ENCODE measurements around the gene ATP8A2. TPM values are rescaled to one million over a fixed set of nuclear protein-coding genes. Genes with fewer than 3 reads are reported as not detected.

Gene ATP8A2
- total RNA-seq, 4 donors from 2014 or later, result 0.29 to 0.65 (median 0.46) TPM

DNA sequence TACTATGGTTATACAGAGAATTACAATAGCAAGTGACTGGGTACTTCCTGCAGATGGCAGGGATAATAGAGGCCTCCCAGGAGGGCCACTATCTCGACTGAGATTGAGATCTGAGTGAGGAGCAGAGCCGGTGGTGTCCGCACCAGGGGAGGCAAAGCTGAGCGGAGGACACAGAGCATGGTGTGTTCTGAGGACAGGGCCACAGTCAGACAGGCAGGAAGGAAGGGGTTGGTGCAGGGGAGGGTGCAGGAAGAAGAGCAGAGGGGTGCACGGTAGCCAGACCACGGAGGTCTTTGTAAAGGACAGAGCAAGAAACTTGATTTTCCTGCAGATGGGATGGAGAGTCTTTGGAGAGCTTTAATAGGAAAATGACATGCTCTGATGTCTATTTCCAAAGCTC, 527.7 kb downstream of the ATP8A2 start:
- intact Hi-C loops (cut with DNase I), result no loop called here
- WGBS, result 82% methylated on average over 6 of the region's 6 CpGs
- TF ChIP-seq EP300 (IDR thresholded peaks at IDR 0.05) (no peak), POLR2A (IDR thresholded peaks at IDR 0.05; ENCODE audit: low read depth) (no peak), POLR2AphosphoS5 (IDR thresholded peaks at IDR 0.05) (no peak)
- TF ChIP-seq, protein P1, sequence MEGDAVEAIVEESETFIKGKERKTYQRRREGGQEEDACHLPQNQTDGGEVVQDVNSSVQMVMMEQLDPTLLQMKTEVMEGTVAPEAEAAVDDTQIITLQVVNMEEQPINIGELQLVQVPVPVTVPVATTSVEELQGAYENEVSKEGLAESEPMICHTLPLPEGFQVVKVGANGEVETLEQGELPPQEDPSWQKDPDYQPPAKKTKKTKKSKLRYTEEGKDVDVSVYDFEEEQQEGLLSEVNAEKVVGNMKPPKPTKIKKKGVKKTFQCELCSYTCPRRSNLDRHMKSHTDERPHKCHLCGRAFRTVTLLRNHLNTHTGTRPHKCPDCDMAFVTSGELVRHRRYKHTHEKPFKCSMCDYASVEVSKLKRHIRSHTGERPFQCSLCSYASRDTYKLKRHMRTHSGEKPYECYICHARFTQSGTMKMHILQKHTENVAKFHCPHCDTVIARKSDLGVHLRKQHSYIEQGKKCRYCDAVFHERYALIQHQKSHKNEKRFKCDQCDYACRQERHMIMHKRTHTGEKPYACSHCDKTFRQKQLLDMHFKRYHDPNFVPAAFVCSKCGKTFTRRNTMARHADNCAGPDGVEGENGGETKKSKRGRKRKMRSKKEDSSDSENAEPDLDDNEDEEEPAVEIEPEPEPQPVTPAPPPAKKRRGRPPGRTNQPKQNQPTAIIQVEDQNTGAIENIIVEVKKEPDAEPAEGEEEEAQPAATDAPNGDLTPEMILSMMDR (IDR thresholded peaks at IDR 0.05), result no peak

DNA sequence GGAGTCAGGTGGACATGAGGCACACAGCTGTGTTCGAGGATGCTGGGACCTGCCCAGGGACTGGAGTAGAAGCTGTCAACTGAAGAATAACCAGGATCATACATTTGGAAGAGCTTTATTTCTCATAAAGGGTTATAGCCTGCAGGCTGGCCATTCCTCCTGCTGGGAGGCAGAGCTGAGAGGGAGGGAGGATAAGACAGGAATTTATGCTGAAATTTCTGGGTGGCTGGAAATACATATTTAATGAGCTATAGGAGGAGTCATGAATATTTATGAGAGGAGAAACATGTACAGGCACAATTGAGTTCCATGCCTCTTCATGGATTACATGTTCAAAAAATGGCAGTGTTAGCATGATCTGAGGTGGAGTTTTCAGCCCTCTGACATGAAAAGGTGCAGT, 528.2 kb downstream of the ATP8A2 start:
- no peak for DNase-seq (ENCODE audit: extremely low spot score)
- intact Hi-C loops (cut with DNase I), result no loop called here
- TF ChIP-seq EP300 (IDR thresholded peaks at IDR 0.05) (no peak), POLR2A (IDR thresholded peaks at IDR 0.05; ENCODE audit: low read depth) (no peak), POLR2AphosphoS5 (IDR thresholded peaks at IDR 0.05) (no peak)
- TF ChIP-seq, protein P1 (IDR thresholded peaks at IDR 0.05), result no peak
- H3K36me3 ChIP-seq, result no peaks in the 10 kb centered on the region
- no peaks in the 10 kb centered on the region for H3K9me3 ChIP-seq
- no peak overlapping the region for H3K27ac ChIP-seq (replicated peaks in 1 of 4)
- no peaks in the 10 kb centered on the region for H3K4me1 ChIP-seq
- H3K4me3 ChIP-seq, result no peak overlapping the region
- no peaks in the 10 kb centered on the region for H3K27me3 ChIP-seq
- 68% methylated on average over 1 of the region's 1 CpG for WGBS

More for the DNA sequence above, 527.7 kb downstream of the ATP8A2 start:
- Histone ChIP-seq H3K9me3 (no peaks in the 10 kb centered on the region), H3K4me3 (no peak overlapping the region), H3K36me3 (no peaks in the 10 kb centered on the region), H3K4me1 (no peaks in the 10 kb centered on the region), H3K27ac (replicated peaks in 1 of 4) (no peak overlapping the region), H3K27me3 (no peaks in the 10 kb centered on the region)
- DNase-seq (ENCODE audit: extremely low spot score), result no peak

- no peaks in the 10 kb centered on the region for H3K27me3 ChIP-seq
- H3K36me3 ChIP-seq, result no peaks in the 10 kb centered on the region
- H3K4me1 ChIP-seq, result no peaks in the 10 kb centered on the region
- H3K9me3 ChIP-seq, result no peaks in the 10 kb centered on the region
- H3K27ac ChIP-seq (replicated peaks in 1 of 4), result no peak overlapping the region
- TF ChIP-seq, protein P1 (IDR thresholded peaks at IDR 0.05), result no peak
- TF ChIP-seq POLR2A (IDR thresholded peaks at IDR 0.05; ENCODE audit: low read depth) (no peak), EP300 (IDR thresholded peaks at IDR 0.05) (no peak), POLR2AphosphoS5 (IDR thresholded peaks at IDR 0.05) (no peak)
- H3K4me3 ChIP-seq, result no peak overlapping the region
- no peak for DNase-seq (ENCODE audit: extremely low spot score)
- WGBS, result 59% methylated on average over 10 of the region's 10 CpGs
- intact Hi-C loops (cut with DNase I), result no loop called here
Observed at GRCh38 chr13:25901460-25902376, 529.9 kb downstream of the ATP8A2 start.

- no peaks in the 10 kb centered on the region for H3K27me3 ChIP-seq
- H3K27ac ChIP-seq (replicated peaks in 1 of 4), result no peak overlapping the region
- TF ChIP-seq POLR2A (IDR thresholded peaks at IDR 0.05; ENCODE audit: low read depth), result no peak
- TF ChIP-seq, protein P1 (IDR thresholded peaks at IDR 0.05), result no peak
- TF ChIP-seq POLR2AphosphoS5 (IDR thresholded peaks at IDR 0.05), result no peak
- no peak for TF ChIP-seq EP300 (IDR thresholded peaks at IDR 0.05)
- intact Hi-C loops (cut with DNase I), result no loop called here
- no peaks in the 10 kb centered on the region for H3K9me3 ChIP-seq
- H3K4me3 ChIP-seq, result no peak overlapping the region
- no peaks in the 10 kb centered on the region for H3K36me3 ChIP-seq
- WGBS, result 82% methylated on average over 6 of the region's 6 CpGs
- H3K4me1 ChIP-seq, result no peaks in the 10 kb centered on the region
- no peak for DNase-seq (ENCODE audit: extremely low spot score)
Observed at GRCh38 chr13:25902455-25902854, 530.7 kb downstream of the ATP8A2 start.
